ENCODE results near the gene CCNI.

CCNI gene

DNA sequence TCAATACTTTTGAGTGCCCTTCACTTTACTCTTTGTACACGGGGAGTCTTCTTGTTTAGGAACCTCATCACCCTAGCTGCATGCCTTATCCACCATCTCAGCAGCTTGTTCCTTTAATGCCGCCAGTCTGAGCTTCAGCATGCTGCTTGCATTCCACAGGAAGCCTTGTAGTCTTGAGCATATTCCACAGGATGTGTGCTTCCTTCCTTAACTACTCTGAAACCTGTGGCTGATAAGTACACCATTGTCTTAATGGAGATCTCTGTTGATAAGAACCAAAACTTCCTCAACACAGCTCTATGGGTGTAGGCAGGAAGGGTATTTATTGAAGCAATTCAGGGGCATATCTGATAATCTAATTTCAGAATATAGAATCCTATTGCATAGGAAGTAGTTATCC lies 24.4 kb upstream of the CCNI start:
- Histone ChIP-seq H4K8ac (ENCODE audit: low read depth, low read length) (no peak overlapping the region), H2AK5ac (ENCODE audit: low read length) (no peak overlapping the region)

GRCh38 chr4:77097611-77098010 lies 21.8 kb upstream of the CCNI start:
- Histone ChIP-seq H3K4me3 (ENCODE audit: low read length) (no peak overlapping the region), H3K4me2 (ENCODE audit: low read length) (no peak overlapping the region), H3K23ac (ENCODE audit: low read length) (no peak overlapping the region), H2BK15ac (replicated peaks; ENCODE audit: low read depth) (no peak overlapping the region), H3K9ac (ENCODE audit: low read length) (no peak overlapping the region), H2AK5ac (ENCODE audit: low read length) (peak overlapping the region; percentile 41), H3K27ac (ENCODE audit: low read depth, low read length) (no peak overlapping the region), H4K8ac (ENCODE audit: low read depth, low read length) (peak overlapping the region; percentile 13), H2BK5ac (ENCODE audit: low read length) (no peak overlapping the region), H2BK120ac (ENCODE audit: low read depth, low read length) (no peak overlapping the region), H3K79me2 (ENCODE audit: control insufficient read depth, insufficient read depth, low read length) (no peaks in the 10 kb centered on the region), H3K56ac (ENCODE audit: low read length) (no peak overlapping the region), H3K18ac (ENCODE audit: low read length) (no peak overlapping the region), H3K27me3 (ENCODE audit: insufficient read depth, low read length, poor library complexity) (no peaks in the 10 kb centered on the region), H3K4me1 (ENCODE audit: control insufficient read depth, low read depth, low read length) (peaks cover 5% of the 10 kb centered on the region), H3K4ac (ENCODE audit: low read depth, low read length) (peak overlapping the region; percentile 4), H3K79me1 (ENCODE audit: low read length) (no peaks in the 10 kb centered on the region), H3K36me3 (ENCODE audit: control insufficient read depth, insufficient read depth, low read length) (no peaks in the 10 kb centered on the region), H4K5ac (ENCODE audit: low read length) (no peak overlapping the region)
- DNase-seq: no peak

More for the DNA sequence above, 24.4 kb upstream of the CCNI start:
- peaks cover 5% of the 10 kb centered on the region for H3K4me1 ChIP-seq (ENCODE audit: control insufficient read depth, low read depth, low read length)
- H3K79me2 ChIP-seq (ENCODE audit: control insufficient read depth, insufficient read depth, low read length): no peaks in the 10 kb centered on the region
- no peak overlapping the region for H2BK15ac ChIP-seq (replicated peaks; ENCODE audit: low read depth)
- no peak overlapping the region for H2BK120ac ChIP-seq (ENCODE audit: low read depth, low read length)
- H3K4ac ChIP-seq (ENCODE audit: low read depth, low read length): no peak overlapping the region
- no peak overlapping the region for H3K27ac ChIP-seq (ENCODE audit: low read depth, low read length)
- peak overlapping the region; percentile 12 for H3K56ac ChIP-seq (ENCODE audit: low read length)
- H3K27me3 ChIP-seq (ENCODE audit: insufficient read depth, low read length, poor library complexity): no peaks in the 10 kb centered on the region
- H4K5ac ChIP-seq (ENCODE audit: low read length): no peak overlapping the region
- H3K79me1 ChIP-seq (ENCODE audit: low read length): no peaks in the 10 kb centered on the region
- H3K23ac ChIP-seq (ENCODE audit: low read length): no peak overlapping the region
- peak overlapping the region; percentile 47 for H2BK5ac ChIP-seq (ENCODE audit: low read length)
- H3K18ac ChIP-seq (ENCODE audit: low read length): no peak overlapping the region
- WGBS (ENCODE audit: extremely low coverage, insufficient coverage, low lambda C conversion rate): no CpG with 5 or more reads among the region's 2 CpGs
- DNase-seq: peak; percentile 97
- no peak overlapping the region for H3K9ac ChIP-seq (ENCODE audit: low read length)
- no peak overlapping the region for H3K4me3 ChIP-seq (ENCODE audit: low read length)
- no peak overlapping the region for H3K4me2 ChIP-seq (ENCODE audit: low read length)
- H3K36me3 ChIP-seq (ENCODE audit: control insufficient read depth, insufficient read depth, low read length): no peaks in the 10 kb centered on the region

GRCh38 chr4:77095101-77095821 lies 19.5 kb upstream of the CCNI start:
- no peak overlapping the region for H3K18ac ChIP-seq (ENCODE audit: low read length)
- H4K5ac ChIP-seq (ENCODE audit: low read length): no peak overlapping the region
- no peak overlapping the region for H3K4me2 ChIP-seq (ENCODE audit: low read length)
- WGBS (ENCODE audit: extremely low coverage, insufficient coverage, low lambda C conversion rate): no CpG with 5 or more reads among the region's 6 CpGs
- H3K9ac ChIP-seq (ENCODE audit: low read length): no peak overlapping the region
- no peaks in the 10 kb centered on the region for H3K36me3 ChIP-seq (ENCODE audit: control insufficient read depth, insufficient read depth, low read length)
- peak overlapping the region; percentile 14 for H2BK15ac ChIP-seq (replicated peaks; ENCODE audit: low read depth)
- no peak overlapping the region for H3K4ac ChIP-seq (ENCODE audit: low read depth, low read length)
- H3K27ac ChIP-seq (ENCODE audit: low read depth, low read length): no peak overlapping the region
- H3K23ac ChIP-seq (ENCODE audit: low read length): no peak overlapping the region
- H2AK5ac ChIP-seq (ENCODE audit: low read length): no peak overlapping the region
- no peak overlapping the region for H3K4me3 ChIP-seq (ENCODE audit: low read length)
- H4K8ac ChIP-seq (ENCODE audit: low read depth, low read length): no peak overlapping the region
- H3K27me3 ChIP-seq (ENCODE audit: insufficient read depth, low read length, poor library complexity): no peaks in the 10 kb centered on the region
- no peak overlapping the region for H2BK5ac ChIP-seq (ENCODE audit: low read length)
- H3K56ac ChIP-seq (ENCODE audit: low read length): peak overlapping the region; percentile 65
- no peaks in the 10 kb centered on the region for H3K79me1 ChIP-seq (ENCODE audit: low read length)
- H2BK120ac ChIP-seq (ENCODE audit: low read depth, low read length): no peak overlapping the region
- H3K79me2 ChIP-seq (ENCODE audit: control insufficient read depth, insufficient read depth, low read length): no peaks in the 10 kb centered on the region
- peaks cover 2% of the 10 kb centered on the region for H3K4me1 ChIP-seq (ENCODE audit: control insufficient read depth, low read depth, low read length)
- peak; percentile 87 for DNase-seq

- no peaks in the 10 kb centered on the region for H3K36me3 ChIP-seq (ENCODE audit: control insufficient read depth, insufficient read depth, low read length)
- no peak overlapping the region for H3K4me2 ChIP-seq (ENCODE audit: low read length)
- H3K4me3 ChIP-seq (ENCODE audit: low read length): no peak overlapping the region
- H3K4me1 ChIP-seq (ENCODE audit: control insufficient read depth, low read depth, low read length): peaks cover 2% of the 10 kb centered on the region
- H2BK120ac ChIP-seq (ENCODE audit: low read depth, low read length): no peak overlapping the region
- H4K8ac ChIP-seq (ENCODE audit: low read depth, low read length): no peak overlapping the region
- H3K79me2 ChIP-seq (ENCODE audit: control insufficient read depth, insufficient read depth, low read length): no peaks in the 10 kb centered on the region
- no peak overlapping the region for H3K23ac ChIP-seq (ENCODE audit: low read length)
- no peak overlapping the region for H2AK5ac ChIP-seq (ENCODE audit: low read length)
- DNase-seq: no peak
- H3K27me3 ChIP-seq (ENCODE audit: insufficient read depth, low read length, poor library complexity): no peaks in the 10 kb centered on the region
- H2BK15ac ChIP-seq (replicated peaks; ENCODE audit: low read depth): no peak overlapping the region
- H3K27ac ChIP-seq (ENCODE audit: low read depth, low read length): no peak overlapping the region
- H3K18ac ChIP-seq (ENCODE audit: low read length): no peak overlapping the region
- WGBS (ENCODE audit: extremely low coverage, insufficient coverage, low lambda C conversion rate): no CpG with 5 or more reads among the region's 3 CpGs
- H4K5ac ChIP-seq (ENCODE audit: low read length): no peak overlapping the region
- no peak overlapping the region for H3K9ac ChIP-seq (ENCODE audit: low read length)
- H3K79me1 ChIP-seq (ENCODE audit: low read length): no peaks in the 10 kb centered on the region
- H3K56ac ChIP-seq (ENCODE audit: low read length): no peak overlapping the region
- no peak overlapping the region for H2BK5ac ChIP-seq (ENCODE audit: low read length)
- H3K4ac ChIP-seq (ENCODE audit: low read depth, low read length): no peak overlapping the region
Observed at GRCh38 chr4:77094496-77094895, 18.7 kb upstream of the CCNI start.

DNA sequence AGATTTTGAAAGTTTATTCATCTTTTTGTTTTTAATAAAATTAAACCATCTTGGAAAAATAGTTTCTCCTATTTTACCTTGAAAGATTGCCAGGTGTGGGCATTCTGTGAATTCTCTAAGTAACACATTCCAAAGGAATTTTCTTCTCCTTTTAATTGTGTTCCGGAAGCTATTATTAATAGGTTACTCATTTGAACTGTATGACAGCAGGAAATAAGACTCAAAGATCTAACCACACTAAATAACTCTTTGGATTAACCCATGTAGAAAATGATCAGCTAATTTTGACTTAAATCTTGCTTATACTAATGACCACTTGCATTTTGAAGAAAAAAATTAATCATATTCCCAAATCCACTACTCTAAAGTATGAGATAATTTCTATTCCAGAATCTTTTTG lies 17.6 kb upstream of the CCNI start:
- no peaks in the 10 kb centered on the region for H3K36me3 ChIP-seq (ENCODE audit: control insufficient read depth, insufficient read depth, low read length)

GRCh38 chr4:77092975-77093374 lies 17.2 kb upstream of the CCNI start:
- Histone ChIP-seq H3K27ac (ENCODE audit: low read depth, low read length) (no peak overlapping the region), H3K36me3 (ENCODE audit: control insufficient read depth, insufficient read depth, low read length) (no peaks in the 10 kb centered on the region), H3K27me3 (ENCODE audit: insufficient read depth, low read length, poor library complexity) (no peaks in the 10 kb centered on the region), H3K79me1 (ENCODE audit: low read length) (no peaks in the 10 kb centered on the region), H3K79me2 (ENCODE audit: control insufficient read depth, insufficient read depth, low read length) (no peaks in the 10 kb centered on the region), H2BK120ac (ENCODE audit: low read depth, low read length) (no peak overlapping the region), H4K8ac (ENCODE audit: low read depth, low read length) (no peak overlapping the region), H3K4me2 (ENCODE audit: low read length) (no peak overlapping the region), H3K4me3 (ENCODE audit: low read length) (no peak overlapping the region), H4K5ac (ENCODE audit: low read length) (peak overlapping the region; percentile 33), H2BK5ac (ENCODE audit: low read length) (no peak overlapping the region), H2BK15ac (replicated peaks; ENCODE audit: low read depth) (no peak overlapping the region), H3K23ac (ENCODE audit: low read length) (no peak overlapping the region), H3K4me1 (ENCODE audit: control insufficient read depth, low read depth, low read length) (peaks cover 2% of the 10 kb centered on the region), H3K9ac (ENCODE audit: low read length) (no peak overlapping the region), H2AK5ac (ENCODE audit: low read length) (no peak overlapping the region), H3K56ac (ENCODE audit: low read length) (peak overlapping the region; percentile 52), H3K4ac (ENCODE audit: low read depth, low read length) (no peak overlapping the region), H3K18ac (ENCODE audit: low read length) (no peak overlapping the region)
- peak; percentile 46 for DNase-seq
- no CpG with 5 or more reads among the region's 2 CpGs for whole genome bisulfite sequencing (ENCODE audit: extremely low coverage, insufficient coverage, low lambda C conversion rate)

More for the DNA sequence above, 17.6 kb upstream of the CCNI start:
- no peak overlapping the region for H2BK5ac ChIP-seq (ENCODE audit: low read length)
- WGBS (ENCODE audit: extremely low coverage, insufficient coverage, low lambda C conversion rate): no CpG with 5 or more reads among the region's 1 CpG
- H3K4me2 ChIP-seq (ENCODE audit: low read length): no peak overlapping the region
- no peak overlapping the region for H2AK5ac ChIP-seq (ENCODE audit: low read length)
- no peak overlapping the region for H4K5ac ChIP-seq (ENCODE audit: low read length)
- no peak overlapping the region for H3K9ac ChIP-seq (ENCODE audit: low read length)
- no peaks in the 10 kb centered on the region for H3K79me2 ChIP-seq (ENCODE audit: control insufficient read depth, insufficient read depth, low read length)
- peaks cover 2% of the 10 kb centered on the region for H3K4me1 ChIP-seq (ENCODE audit: control insufficient read depth, low read depth, low read length)
- peak overlapping the region; percentile 22 for H3K18ac ChIP-seq (ENCODE audit: low read length)
- H2BK15ac ChIP-seq (replicated peaks; ENCODE audit: low read depth): no peak overlapping the region
- no peak for DNase-seq
- no peak overlapping the region for H4K8ac ChIP-seq (ENCODE audit: low read depth, low read length)
- H3K27ac ChIP-seq (ENCODE audit: low read depth, low read length): no peak overlapping the region
- no peak overlapping the region for H3K23ac ChIP-seq (ENCODE audit: low read length)
- no peak overlapping the region for H3K4me3 ChIP-seq (ENCODE audit: low read length)
- no peak overlapping the region for H3K56ac ChIP-seq (ENCODE audit: low read length)
- no peak overlapping the region for H2BK120ac ChIP-seq (ENCODE audit: low read depth, low read length)
- no peak overlapping the region for H3K4ac ChIP-seq (ENCODE audit: low read depth, low read length)
- H3K79me1 ChIP-seq (ENCODE audit: low read length): no peaks in the 10 kb centered on the region
- H3K27me3 ChIP-seq (ENCODE audit: insufficient read depth, low read length, poor library complexity): no peaks in the 10 kb centered on the region

Measured in mesendoderm (in vitro differentiated cells).